ENCODE results near the gene CCT8L2. TPM values are rescaled to one million over a fixed set of nuclear protein-coding genes. Genes with fewer than 3 reads are reported as not detected.
A peak's percentile ranks its signal among the peaks of the same experiment; 100 is the strongest.
"Not testable (repeated sequence)": the region's sequence is repeated elsewhere in the genome, so short reads cannot be mapped to it uniquely, and the experiment has no call there.

CCT8L2 gene
- total and polyA plus RNA-seq, 8 donors = not detected

- peaks cover 0 to 16% (median 4%) of the 10 kb centered on the region in 4 donors for H3K4me1 ChIP-seq
- peaks cover 0 to 40% (median 17%) of the 10 kb centered on the region in 3 donors for H3K27me3 ChIP-seq
- 5 to 8% (median 7%) methylated on average over 59 to 77 of the region's 77 CpGs for WGBS, 5 donors
- H3K4me3 ChIP-seq = peak overlapping the region; percentile 13 to 33 (median 32)
- H3K36me3 ChIP-seq = peaks cover 0 to 7% (median 0%) of the 10 kb centered on the region in 4 donors
- TF ChIP-seq, protein P1, sequence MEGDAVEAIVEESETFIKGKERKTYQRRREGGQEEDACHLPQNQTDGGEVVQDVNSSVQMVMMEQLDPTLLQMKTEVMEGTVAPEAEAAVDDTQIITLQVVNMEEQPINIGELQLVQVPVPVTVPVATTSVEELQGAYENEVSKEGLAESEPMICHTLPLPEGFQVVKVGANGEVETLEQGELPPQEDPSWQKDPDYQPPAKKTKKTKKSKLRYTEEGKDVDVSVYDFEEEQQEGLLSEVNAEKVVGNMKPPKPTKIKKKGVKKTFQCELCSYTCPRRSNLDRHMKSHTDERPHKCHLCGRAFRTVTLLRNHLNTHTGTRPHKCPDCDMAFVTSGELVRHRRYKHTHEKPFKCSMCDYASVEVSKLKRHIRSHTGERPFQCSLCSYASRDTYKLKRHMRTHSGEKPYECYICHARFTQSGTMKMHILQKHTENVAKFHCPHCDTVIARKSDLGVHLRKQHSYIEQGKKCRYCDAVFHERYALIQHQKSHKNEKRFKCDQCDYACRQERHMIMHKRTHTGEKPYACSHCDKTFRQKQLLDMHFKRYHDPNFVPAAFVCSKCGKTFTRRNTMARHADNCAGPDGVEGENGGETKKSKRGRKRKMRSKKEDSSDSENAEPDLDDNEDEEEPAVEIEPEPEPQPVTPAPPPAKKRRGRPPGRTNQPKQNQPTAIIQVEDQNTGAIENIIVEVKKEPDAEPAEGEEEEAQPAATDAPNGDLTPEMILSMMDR (IDR thresholded peaks at IDR 0.05) = no peak
- no peak for TF ChIP-seq EP300 (IDR thresholded peaks at IDR 0.05)
- no peak for TF ChIP-seq POLR2AphosphoS5 (IDR thresholded peaks at IDR 0.05)
- TF ChIP-seq POLR2A (IDR thresholded peaks at IDR 0.05) = no peak
- H3K27ac ChIP-seq = no peak overlapping the region
- intact Hi-C loops (cut with DNase I; ENCODE audit: low total_unique reads) = no loop called here
- peak in 1 of 2 donors; percentile 6 for DNase-seq
- H3K9me3 ChIP-seq = peaks cover 0 to 21% (median 0%) of the 10 kb centered on the region in 4 donors
Observed at GRCh38 chr22:16609548-16610261, 17.1 kb upstream of the CCT8L2 start.

DNA sequence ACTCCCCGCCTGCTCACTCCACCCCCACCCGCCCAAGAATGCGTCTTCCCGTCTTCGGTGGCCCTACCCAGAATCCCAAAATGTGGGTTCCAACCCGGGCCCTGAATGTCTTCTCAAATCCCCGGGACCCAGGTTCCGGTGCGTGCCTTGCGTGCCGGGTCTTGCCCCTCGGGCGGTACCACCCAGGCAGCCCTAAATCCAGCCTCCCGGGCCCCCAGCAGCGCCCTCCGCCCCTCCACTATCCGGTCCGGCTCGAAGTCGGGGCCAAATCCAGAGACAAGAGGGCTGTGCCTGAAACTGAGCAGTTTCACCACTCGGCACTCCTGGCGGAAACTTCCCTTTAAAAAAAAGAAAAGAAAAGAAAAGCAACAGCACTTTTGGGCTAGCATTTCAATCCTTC is 16.3 kb upstream of the CCT8L2 start:
- Histone ChIP-seq H3K36me3 (peaks cover 0 to 6% (median 0%) of the 10 kb centered on the region in 4 donors), H3K27ac (no peak overlapping the region), H3K4me3 (peak overlapping the region in 2 of 4 donors; percentile 19 to 32), H3K27me3 (peaks cover 0 to 48% (median 17%) of the 10 kb centered on the region in 3 donors), H3K9me3 (peaks cover 0 to 21% (median 0%) of the 10 kb centered on the region in 4 donors), H3K4me1 (peaks cover 0 to 18% (median 4%) of the 10 kb centered on the region in 4 donors)
- intact Hi-C loops (cut with DNase I; ENCODE audit: low total_unique reads) = no loop called here
- 8 to 29% (median 12%) methylated on average over 17 to 22 of the region's 22 CpGs for WGBS, 5 donors
- DNase-seq = no peak
- TF ChIP-seq EP300 (IDR thresholded peaks at IDR 0.05) (no peak), POLR2AphosphoS5 (IDR thresholded peaks at IDR 0.05) (no peak), POLR2A (IDR thresholded peaks at IDR 0.05) (no peak)
- TF ChIP-seq, protein P1 (IDR thresholded peaks at IDR 0.05) = no peak

DNA sequence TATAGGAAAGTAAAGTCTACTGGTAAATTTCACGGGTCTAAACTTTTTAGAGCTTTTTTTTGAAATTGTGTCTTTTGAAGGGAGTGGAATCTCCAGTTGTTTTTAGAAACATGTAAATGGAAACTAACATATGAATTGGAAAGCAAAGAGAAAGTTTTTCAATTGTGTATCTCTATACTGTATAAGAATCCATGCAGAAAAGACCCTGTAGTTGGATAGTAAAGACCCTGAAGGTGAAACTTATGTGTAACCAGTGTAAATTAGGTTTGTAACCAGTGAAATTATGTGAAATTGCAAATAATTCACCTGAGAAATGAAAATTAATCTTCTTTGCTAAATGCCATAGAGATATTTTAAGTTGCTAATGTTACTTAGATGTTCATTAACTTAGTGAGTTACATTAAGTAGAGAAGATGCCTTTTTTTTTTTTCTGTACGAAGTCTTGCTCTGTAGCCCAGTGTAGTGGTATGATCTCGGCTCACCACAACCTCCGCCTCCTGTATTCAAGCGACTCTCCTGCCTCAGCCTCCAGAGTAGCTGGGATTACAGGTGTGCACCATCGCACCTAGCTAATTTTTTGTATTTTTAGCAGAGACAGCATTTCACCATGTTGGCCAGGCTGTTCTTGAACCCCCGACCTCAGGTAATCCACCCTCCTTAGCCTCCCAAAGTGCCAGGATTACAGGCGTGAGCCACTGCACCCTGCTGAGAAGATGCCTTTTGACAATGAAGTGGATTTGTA is 11.8 kb upstream of the CCT8L2 start:
- WGBS, 5 donors = 46 to 59% (median 52%) methylated on average over 8 of the region's 8 CpGs
- H3K27ac ChIP-seq; H3K36me3 ChIP-seq; DNase-seq; intact Hi-C loops (cut with DNase I; ENCODE audit: low total_unique reads); H3K4me3 ChIP-seq: not testable (repeated sequence)
- H3K9me3 ChIP-seq = peaks cover 0 to 36% (median 0%) of the 10 kb centered on the region in 4 donors
- H3K27me3 ChIP-seq = peaks cover 0 to 72% (median 33%) of the 10 kb centered on the region in 3 donors
- H3K4me1 ChIP-seq = peaks cover 0 to 24% (median 3%) of the 10 kb centered on the region in 4 donors

- H3K4me1 ChIP-seq = peaks cover 0 to 17% (median 2%) of the 10 kb centered on the region in 4 donors
- H3K4me3 ChIP-seq; H3K36me3 ChIP-seq; DNase-seq; intact Hi-C loops (cut with DNase I; ENCODE audit: low total_unique reads): not testable (repeated sequence)
- peaks cover 0 to 67% (median 28%) of the 10 kb centered on the region in 3 donors for H3K27me3 ChIP-seq
- peaks cover 0 to 30% (median 0%) of the 10 kb centered on the region in 4 donors for H3K9me3 ChIP-seq
- H3K27ac ChIP-seq = peak overlapping the region in 1 of 5 donors; percentile 92
- 10 to 32% (median 19%) methylated on average over 8 to 9 of the region's 9 CpGs for WGBS, 5 donors
Observed at GRCh38 chr22:16603770-16604242, 11.2 kb upstream of the CCT8L2 start.

- peaks cover 0 to 67% (median 24%) of the 10 kb centered on the region in 3 donors for H3K27me3 ChIP-seq
- 6 to 10% (median 10%) methylated on average over 6 of the region's 6 CpGs for WGBS, 5 donors
- peaks cover 0 to 26% (median 0%) of the 10 kb centered on the region in 4 donors for H3K9me3 ChIP-seq
- no peak for DNase-seq
- peak overlapping the region in 3 of 4 donors; percentile 44 to 53 (median 47) for H3K4me3 ChIP-seq
- TF ChIP-seq, protein P1 (IDR thresholded peaks at IDR 0.05) = no peak
- TF ChIP-seq POLR2A (IDR thresholded peaks at IDR 0.05) (no peak), POLR2AphosphoS5 (IDR thresholded peaks at IDR 0.05) (no peak), EP300 (IDR thresholded peaks at IDR 0.05) (no peak)
- H3K4me1 ChIP-seq = peaks cover 0 to 16% (median 2%) of the 10 kb centered on the region in 4 donors
- intact Hi-C loops (cut with DNase I; ENCODE audit: low total_unique reads) = no loop called here
- H3K27ac ChIP-seq = peak overlapping the region in 2 of 5 donors; percentile 88 to 92
- no peaks in the 10 kb centered on the region for H3K36me3 ChIP-seq
Observed at GRCh38 chr22:16603448-16603768, 10.8 kb upstream of the CCT8L2 start.

DNA sequence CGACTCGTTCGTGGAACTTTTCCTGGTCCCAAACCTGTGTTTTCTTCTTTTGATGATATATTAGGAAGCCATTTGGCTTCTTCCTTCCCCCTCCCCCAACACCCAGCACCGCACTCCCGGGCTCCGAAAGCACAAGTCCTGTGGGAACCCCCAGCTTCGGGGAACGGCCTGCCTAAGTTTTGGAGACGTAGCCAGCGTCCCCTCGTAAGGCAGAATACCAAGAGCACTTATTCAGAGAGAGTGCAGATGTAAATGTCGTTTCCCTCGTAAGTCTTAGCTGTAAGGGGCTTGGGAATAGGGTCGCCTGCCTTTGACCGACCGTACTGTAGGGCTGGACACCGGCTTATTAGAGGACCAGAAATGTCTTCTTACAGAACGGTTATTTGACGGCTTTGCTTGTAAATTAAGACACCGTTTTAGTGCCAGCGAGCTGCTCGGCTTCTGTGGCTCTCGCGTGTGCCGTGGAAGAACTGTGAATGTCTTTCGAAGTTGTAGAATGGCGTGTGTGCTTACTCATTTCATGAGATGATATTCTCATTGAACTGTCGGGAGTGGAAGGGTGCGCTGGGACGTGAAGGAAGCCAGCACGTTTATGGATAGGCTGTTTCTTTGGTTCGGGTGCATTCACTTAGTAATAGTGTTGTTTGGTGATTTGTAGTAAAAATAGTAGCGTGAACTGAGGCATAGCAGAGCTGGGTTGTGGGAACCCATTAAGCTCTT is 10.3 kb upstream of the CCT8L2 start:
- WGBS, 5 donors = 4 to 9% (median 6%) methylated on average over 32 to 33 of the region's 33 CpGs
- Histone ChIP-seq H3K27ac (peak overlapping the region in 4 of 5 donors; percentile 29 to 92 (median 74)), H3K4me1 (peaks cover 0 to 16% (median 2%) of the 10 kb centered on the region in 4 donors), H3K9me3 (peaks cover 0 to 26% (median 0%) of the 10 kb centered on the region in 4 donors), H3K4me3 (peak overlapping the region; percentile 26 to 53 (median 46)), H3K27me3 (peaks cover 0 to 68% (median 23%) of the 10 kb centered on the region in 3 donors)
- DNase-seq; H3K36me3 ChIP-seq; intact Hi-C loops (cut with DNase I; ENCODE audit: low total_unique reads): not testable (repeated sequence)

GRCh38 chr22:16602224-16602727 is 9.7 kb upstream of the CCT8L2 start:
- intact Hi-C loops (cut with DNase I; ENCODE audit: low total_unique reads); H3K36me3 ChIP-seq: not testable (repeated sequence)
- H3K4me1 ChIP-seq = peaks cover 0 to 16% (median 2%) of the 10 kb centered on the region in 4 donors
- H3K9me3 ChIP-seq = peaks cover 0 to 23% (median 0%) of the 10 kb centered on the region in 4 donors
- peak overlapping the region in 4 of 5 donors; percentile 71 to 92 (median 88) for H3K27ac ChIP-seq
- WGBS, 5 donors = 2 to 4% (median 3%) methylated on average over 11 to 70 of the region's 70 CpGs
- peak overlapping the region; percentile 39 to 53 (median 46) for H3K4me3 ChIP-seq
- peak in 1 of 2 donors; percentile 2 for DNase-seq
- peaks cover 0 to 67% (median 23%) of the 10 kb centered on the region in 3 donors for H3K27me3 ChIP-seq
